ENCODE measurements around the gene OSBP. TPM values are rescaled to one million over a fixed set of nuclear protein-coding genes. Genes with fewer than 3 reads are reported as not detected.

OSBP gene
- total and polyA plus RNA-seq, 4 donors = 16.5 to 92.5 (median 36.5) TPM

DNA sequence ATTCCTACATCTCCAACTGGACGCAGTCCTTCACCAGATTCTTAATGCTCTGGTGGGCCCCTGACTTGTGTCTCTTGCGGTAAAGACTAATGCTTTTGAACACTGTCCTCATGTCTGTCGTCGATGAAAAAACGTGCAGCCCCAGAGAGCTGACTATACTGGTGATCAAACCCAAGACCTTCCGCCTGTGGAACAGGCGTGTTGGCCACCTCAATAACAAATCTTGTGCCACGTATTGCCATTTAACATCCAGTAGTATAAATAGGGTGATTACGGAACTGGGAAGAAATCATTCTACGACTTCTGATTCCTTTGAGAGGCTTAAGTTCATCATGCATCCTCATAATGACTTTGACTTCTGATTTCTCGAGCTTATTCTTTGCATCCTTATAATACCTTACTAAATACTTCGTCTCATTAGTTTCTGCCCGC lies 58.6 kb downstream of the OSBP start:
- Histone ChIP-seq H3K27me3 (ENCODE audit: control insufficient read depth in 4 of 4, insufficient read depth in 4 of 4, low read length in 3 of 4) (no peaks in the 10 kb centered on the region), H3K9me3 (ENCODE audit: control insufficient read depth in 4 of 4, low read length in 3 of 4) (peaks cover 0 to 9% (median 0%) of the 10 kb centered on the region in 4 donors), H3K4me1 (ENCODE audit: control insufficient read depth in 4 of 4, insufficient read depth in 4 of 4, low read length in 3 of 4) (peaks cover 0 to 21% (median 6%) of the 10 kb centered on the region in 4 donors), H3K27ac (ENCODE audit: low read depth in 1 of 2, low read length in 2 of 2) (no peak overlapping the region), H3K9ac (ENCODE audit: low read depth in 1 of 2, low read length in 2 of 2) (no peak overlapping the region), H3K4me3 (ENCODE audit: low read depth in 1 of 3, low read length in 3 of 3) (no peak overlapping the region), H3K36me3 (ENCODE audit: control insufficient read depth in 4 of 4, insufficient read depth in 3 of 4, low read depth in 1 of 4, low read length in 3 of 4) (no peaks in the 10 kb centered on the region)
- DNase-seq (ENCODE audit: low spot score) = no peak
- 22% methylated on average over 13 of the region's 13 CpGs for WGBS
- TF ChIP-seq YY1 (IDR thresholded peaks at IDR 0.05) (no peak), NR2F2 (IDR thresholded peaks at IDR 0.05) (no peak), HNF4A (conservative IDR thresholded peaks at IDR 0.05) (no peak), REST (IDR thresholded peaks at IDR 0.05) (no peak), JUND (IDR thresholded peaks at IDR 0.05) (no peak), HNF4G (IDR thresholded peaks at IDR 0.05) (no peak), RAD21 (IDR thresholded peaks at IDR 0.05) (no peak), FOXA1 (IDR thresholded peaks at IDR 0.05) (no peak), FOXA2 (IDR thresholded peaks at IDR 0.05) (no peak), SP1 (IDR thresholded peaks at IDR 0.05) (no peak), RXRA (IDR thresholded peaks at IDR 0.05) (no peak), GABPA (IDR thresholded peaks at IDR 0.05 in 1 of 2, conservative IDR thresholded peaks at IDR 0.05 in 1 of 2) (no peak), EGR1 (IDR thresholded peaks at IDR 0.05; ENCODE audit: low read depth in 2 of 2) (no peak), ZBTB33 (IDR thresholded peaks at IDR 0.05) (no peak)
- TF ChIP-seq, protein P1, sequence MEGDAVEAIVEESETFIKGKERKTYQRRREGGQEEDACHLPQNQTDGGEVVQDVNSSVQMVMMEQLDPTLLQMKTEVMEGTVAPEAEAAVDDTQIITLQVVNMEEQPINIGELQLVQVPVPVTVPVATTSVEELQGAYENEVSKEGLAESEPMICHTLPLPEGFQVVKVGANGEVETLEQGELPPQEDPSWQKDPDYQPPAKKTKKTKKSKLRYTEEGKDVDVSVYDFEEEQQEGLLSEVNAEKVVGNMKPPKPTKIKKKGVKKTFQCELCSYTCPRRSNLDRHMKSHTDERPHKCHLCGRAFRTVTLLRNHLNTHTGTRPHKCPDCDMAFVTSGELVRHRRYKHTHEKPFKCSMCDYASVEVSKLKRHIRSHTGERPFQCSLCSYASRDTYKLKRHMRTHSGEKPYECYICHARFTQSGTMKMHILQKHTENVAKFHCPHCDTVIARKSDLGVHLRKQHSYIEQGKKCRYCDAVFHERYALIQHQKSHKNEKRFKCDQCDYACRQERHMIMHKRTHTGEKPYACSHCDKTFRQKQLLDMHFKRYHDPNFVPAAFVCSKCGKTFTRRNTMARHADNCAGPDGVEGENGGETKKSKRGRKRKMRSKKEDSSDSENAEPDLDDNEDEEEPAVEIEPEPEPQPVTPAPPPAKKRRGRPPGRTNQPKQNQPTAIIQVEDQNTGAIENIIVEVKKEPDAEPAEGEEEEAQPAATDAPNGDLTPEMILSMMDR (IDR thresholded peaks at IDR 0.05; ENCODE audit: low read depth, low read length, missing input control) = no peak
- TF ChIP-seq, protein P2, sequence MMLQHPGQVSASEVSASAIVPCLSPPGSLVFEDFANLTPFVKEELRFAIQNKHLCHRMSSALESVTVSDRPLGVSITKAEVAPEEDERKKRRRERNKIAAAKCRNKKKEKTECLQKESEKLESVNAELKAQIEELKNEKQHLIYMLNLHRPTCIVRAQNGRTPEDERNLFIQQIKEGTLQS (IDR thresholded peaks at IDR 0.05) = no peak
